Measurements from ENCODE around the gene PSMB3. TPM values are rescaled to one million over a fixed set of nuclear protein-coding genes. Genes with fewer than 3 reads are reported as not detected.
A peak's percentile ranks its signal among the peaks of the same experiment; 100 is the strongest.

PSMB3 gene
- total and polyA plus RNA-seq, 11 donors: 145 to 305 (median 199) TPM

DNA sequence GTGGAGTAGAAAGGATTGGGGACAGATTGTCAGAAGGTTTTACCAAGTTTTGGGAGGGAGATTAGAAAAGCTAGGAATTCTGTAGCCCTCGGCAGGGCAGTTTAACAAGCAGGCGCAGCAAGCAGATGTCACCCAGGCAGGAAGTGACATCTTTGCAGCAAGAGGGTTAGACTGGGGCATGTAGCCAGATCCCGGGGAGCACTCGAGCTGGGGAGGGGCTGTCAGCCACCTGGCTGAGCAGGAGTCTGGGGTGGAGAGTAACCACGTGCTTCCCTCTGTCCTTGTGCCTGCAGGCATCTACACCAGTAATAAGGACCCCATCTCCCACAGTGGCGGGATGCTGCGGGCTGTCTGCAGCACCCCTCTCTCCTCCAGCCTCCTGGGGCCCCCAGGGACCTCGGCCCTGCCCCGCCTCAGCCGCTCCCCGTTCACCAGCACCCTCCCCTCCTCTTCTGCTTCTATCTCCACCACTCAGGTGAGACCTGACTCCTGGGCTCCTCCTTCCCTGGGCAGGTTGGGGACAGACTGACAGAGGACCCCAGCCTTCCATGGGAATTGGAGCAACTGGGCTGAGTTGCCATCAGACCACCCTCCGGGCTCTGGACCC, 35.3 kb upstream of the PSMB3 start:
- H3K9me3 ChIP-seq: no peaks in the 10 kb centered on the region
- peaks cover 0 to 100% (median 98%) of the 10 kb centered on the region in 9 donors for H3K36me3 ChIP-seq
- DNase-seq (no peak), ATAC-seq (no peak)
- no peak overlapping the region for H3K4me3 ChIP-seq
- H3K4me1 ChIP-seq: peaks cover 0 to 13% (median 1%) of the 10 kb centered on the region in 12 donors
- no peak overlapping the region for H3K27ac ChIP-seq
- intact Hi-C loops (cut with DNase I): no loop called here
- TF ChIP-seq POLR2A (IDR thresholded peaks at IDR 0.05): no peak
- TF ChIP-seq, protein P1, sequence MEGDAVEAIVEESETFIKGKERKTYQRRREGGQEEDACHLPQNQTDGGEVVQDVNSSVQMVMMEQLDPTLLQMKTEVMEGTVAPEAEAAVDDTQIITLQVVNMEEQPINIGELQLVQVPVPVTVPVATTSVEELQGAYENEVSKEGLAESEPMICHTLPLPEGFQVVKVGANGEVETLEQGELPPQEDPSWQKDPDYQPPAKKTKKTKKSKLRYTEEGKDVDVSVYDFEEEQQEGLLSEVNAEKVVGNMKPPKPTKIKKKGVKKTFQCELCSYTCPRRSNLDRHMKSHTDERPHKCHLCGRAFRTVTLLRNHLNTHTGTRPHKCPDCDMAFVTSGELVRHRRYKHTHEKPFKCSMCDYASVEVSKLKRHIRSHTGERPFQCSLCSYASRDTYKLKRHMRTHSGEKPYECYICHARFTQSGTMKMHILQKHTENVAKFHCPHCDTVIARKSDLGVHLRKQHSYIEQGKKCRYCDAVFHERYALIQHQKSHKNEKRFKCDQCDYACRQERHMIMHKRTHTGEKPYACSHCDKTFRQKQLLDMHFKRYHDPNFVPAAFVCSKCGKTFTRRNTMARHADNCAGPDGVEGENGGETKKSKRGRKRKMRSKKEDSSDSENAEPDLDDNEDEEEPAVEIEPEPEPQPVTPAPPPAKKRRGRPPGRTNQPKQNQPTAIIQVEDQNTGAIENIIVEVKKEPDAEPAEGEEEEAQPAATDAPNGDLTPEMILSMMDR (IDR thresholded peaks at IDR 0.05): no peak
- WGBS, 4 donors: 78 to 84% (median 84%) methylated on average over 8 to 12 of the region's 12 CpGs
- no peaks in the 10 kb centered on the region for H3K27me3 ChIP-seq

DNA sequence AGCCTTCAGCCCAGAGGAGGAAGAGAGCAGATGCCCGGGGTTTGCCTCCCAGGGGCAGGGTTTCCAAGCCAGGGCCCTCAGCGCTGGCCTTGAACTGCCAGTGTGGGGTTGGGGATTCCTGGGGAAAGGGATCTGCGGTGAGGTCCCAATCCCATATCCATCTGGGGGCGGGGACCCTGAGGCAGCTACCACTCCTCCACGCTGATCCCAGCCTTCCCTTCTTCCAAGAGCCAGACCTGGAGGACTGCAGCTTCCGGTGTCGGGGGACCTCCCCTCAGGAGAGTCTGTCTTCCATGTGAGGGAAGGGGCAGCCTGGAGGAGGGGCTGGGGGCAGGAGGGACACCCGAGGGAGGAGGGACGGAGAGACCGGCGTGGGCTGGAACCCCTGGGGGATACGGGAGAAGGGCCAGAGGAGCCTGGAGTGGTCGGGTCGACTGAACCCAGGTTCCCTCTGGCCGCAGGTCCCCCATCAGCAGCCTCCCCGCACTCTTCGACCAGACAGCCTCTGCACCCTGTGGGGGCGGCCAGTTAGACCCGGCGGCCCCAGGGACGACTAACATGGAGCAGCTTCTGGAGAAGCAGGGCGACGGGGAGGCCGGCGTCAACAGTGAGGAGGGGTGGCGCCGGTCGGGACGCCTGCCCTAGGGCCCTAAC, 33.1 kb upstream of the PSMB3 start:
- DNase-seq (no peak), ATAC-seq (peak in 1 of 4 donors; percentile 10)
- H3K27me3 ChIP-seq: no peaks in the 10 kb centered on the region
- intact Hi-C loops (cut with DNase I): no loop called here
- H3K4me1 ChIP-seq: peaks cover 0 to 13% (median 2%) of the 10 kb centered on the region in 12 donors
- WGBS, 4 donors: 85 to 87% (median 86%) methylated on average over 26 to 29 of the region's 29 CpGs
- H3K4me3 ChIP-seq: no peak overlapping the region
- H3K27ac ChIP-seq: no peak overlapping the region
- no peaks in the 10 kb centered on the region for H3K9me3 ChIP-seq
- peaks cover 0 to 98% (median 89%) of the 10 kb centered on the region in 9 donors for H3K36me3 ChIP-seq
- no peak for TF ChIP-seq POLR2A (IDR thresholded peaks at IDR 0.05)
- TF ChIP-seq, protein P1 (IDR thresholded peaks at IDR 0.05): no peak

DNA sequence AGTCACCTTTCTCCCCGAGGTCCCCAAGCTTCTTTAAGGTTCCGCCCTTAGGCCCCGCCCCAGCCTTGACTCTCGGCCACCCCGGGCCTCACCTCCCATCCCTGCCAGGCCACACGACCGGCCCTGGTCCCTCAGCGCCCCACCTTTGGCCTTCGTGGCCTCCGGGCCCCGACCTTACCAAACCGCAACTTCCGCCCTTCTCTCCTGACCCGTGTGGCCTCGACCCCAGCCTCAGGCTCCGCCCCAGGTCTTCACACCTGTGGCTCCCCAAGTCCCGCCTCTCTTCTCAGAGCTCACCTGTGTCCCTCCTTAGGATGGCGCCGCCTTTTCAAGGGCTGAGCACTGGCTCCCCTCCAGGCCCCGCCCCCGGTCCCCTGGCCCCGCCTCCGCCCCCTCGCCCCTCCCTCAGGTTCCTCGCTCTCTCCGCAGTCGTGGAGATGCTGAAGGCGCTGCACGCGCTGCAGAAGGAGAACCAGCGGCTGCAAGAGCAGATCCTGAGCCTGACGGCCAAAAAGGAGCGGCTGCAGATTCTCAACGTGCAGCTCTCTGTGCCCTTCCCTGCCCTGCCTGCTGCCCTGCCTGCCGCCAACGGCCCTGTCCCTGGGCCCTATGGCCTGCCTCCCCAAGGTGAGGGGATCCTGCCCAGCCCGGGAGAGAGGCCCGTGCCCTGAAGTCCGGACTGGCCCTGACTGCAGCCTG, 32.4 kb upstream of the PSMB3 start:
- H3K27me3 ChIP-seq: no peaks in the 10 kb centered on the region
- H3K4me1 ChIP-seq: peaks cover 0 to 20% (median 9%) of the 10 kb centered on the region in 12 donors
- DNase-seq (no peak), ATAC-seq (peak in 1 of 4 donors; percentile 3)
- TF ChIP-seq, protein P1 (IDR thresholded peaks at IDR 0.05): no peak
- TF ChIP-seq POLR2A (IDR thresholded peaks at IDR 0.05): no peak
- H3K4me3 ChIP-seq: no peak overlapping the region
- 78 to 84% (median 79%) methylated on average over 28 to 39 of the region's 39 CpGs for WGBS, 4 donors
- H3K27ac ChIP-seq: no peak overlapping the region
- intact Hi-C loops (cut with DNase I): no loop called here
- peaks cover 0 to 98% (median 89%) of the 10 kb centered on the region in 9 donors for H3K36me3 ChIP-seq
- no peaks in the 10 kb centered on the region for H3K9me3 ChIP-seq

DNA sequence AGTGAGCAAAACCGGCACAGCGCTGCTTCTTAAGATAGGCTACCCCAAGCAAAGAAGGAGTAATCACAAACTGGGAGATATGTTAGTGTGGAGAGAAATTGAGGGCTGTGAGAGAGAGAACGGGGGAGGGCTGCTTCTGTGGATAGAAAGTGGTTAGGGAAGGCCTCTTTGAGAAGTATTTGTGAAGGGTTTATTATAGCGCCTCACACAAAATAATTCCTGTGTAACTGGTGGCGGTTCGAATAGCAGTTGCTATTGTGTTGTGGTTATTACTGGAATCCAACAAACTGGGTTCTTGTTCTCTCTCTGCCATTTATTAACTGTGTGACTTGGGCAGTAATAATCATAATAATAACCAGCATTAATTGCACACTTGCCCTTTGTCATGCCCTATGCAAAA, 31.6 kb upstream of the PSMB3 start:
- no peak for ATAC-seq
- DNase-seq: no peak
- no peak overlapping the region for H3K4me3 ChIP-seq
- H3K36me3 ChIP-seq: peaks cover 0 to 93% (median 89%) of the 10 kb centered on the region in 9 donors
- no peaks in the 10 kb centered on the region for H3K27me3 ChIP-seq
- TF ChIP-seq POLR2A (IDR thresholded peaks at IDR 0.05): no peak
- TF ChIP-seq, protein P1 (IDR thresholded peaks at IDR 0.05): no peak
- H3K27ac ChIP-seq: no peak overlapping the region
- no peaks in the 10 kb centered on the region for H3K9me3 ChIP-seq
- WGBS, 4 donors: 86 to 90% (median 88%) methylated on average over 6 of the region's 6 CpGs
- peaks cover 0 to 22% (median 10%) of the 10 kb centered on the region in 12 donors for H3K4me1 ChIP-seq
- intact Hi-C loops (cut with DNase I): no loop called here
